ENCODE measurements around the gene CAMKV.

CAMKV gene

DNA sequence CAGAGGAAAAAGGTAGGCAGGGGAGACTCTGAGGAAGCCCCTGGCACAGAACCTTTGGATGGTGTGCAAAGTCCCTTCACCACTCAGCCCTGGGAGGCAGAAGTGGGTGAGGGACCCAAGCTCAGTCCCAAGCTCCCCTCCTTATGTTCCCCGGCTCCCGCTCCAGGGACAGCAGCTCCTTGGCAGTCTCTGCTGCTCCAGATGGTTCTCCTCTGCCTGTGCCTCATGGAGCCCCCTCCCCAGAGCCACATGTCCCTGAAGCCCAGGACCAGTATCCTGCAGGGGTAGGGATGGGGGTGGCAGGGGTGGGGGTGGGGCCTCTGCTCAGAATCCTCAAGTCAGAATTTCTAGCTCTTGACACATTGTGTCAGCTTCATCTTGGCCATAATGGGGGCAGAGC is 8.0 kb upstream of the CAMKV start:
- Mint-ChIP-seq H3K4me3 (no peak overlapping the region), H3K4me1 (peaks cover 7% of the 10 kb centered on the region), H3K9me3 (no peaks in the 10 kb centered on the region), H3K36me3 (ENCODE audit: low read depth) (no peaks in the 10 kb centered on the region), H3K27me3 (no peaks in the 10 kb centered on the region), H3K27ac (no peak overlapping the region)
- ATAC-seq (no peak), DNase-seq (no peak)

- H3K4me1 Mint-ChIP-seq = peaks cover 10% of the 10 kb centered on the region
- no peaks in the 10 kb centered on the region for H3K27me3 Mint-ChIP-seq
- no peaks in the 10 kb centered on the region for H3K9me3 Mint-ChIP-seq
- no peak overlapping the region for H3K4me3 Mint-ChIP-seq
- ATAC-seq (no peak), DNase-seq (no peak)
- no peaks in the 10 kb centered on the region for H3K36me3 Mint-ChIP-seq (ENCODE audit: low read depth)
- no peak overlapping the region for H3K27ac Mint-ChIP-seq
These were observed 6.9 kb upstream of the CAMKV start for GRCh38 chr3:49876567-49876966.

DNA sequence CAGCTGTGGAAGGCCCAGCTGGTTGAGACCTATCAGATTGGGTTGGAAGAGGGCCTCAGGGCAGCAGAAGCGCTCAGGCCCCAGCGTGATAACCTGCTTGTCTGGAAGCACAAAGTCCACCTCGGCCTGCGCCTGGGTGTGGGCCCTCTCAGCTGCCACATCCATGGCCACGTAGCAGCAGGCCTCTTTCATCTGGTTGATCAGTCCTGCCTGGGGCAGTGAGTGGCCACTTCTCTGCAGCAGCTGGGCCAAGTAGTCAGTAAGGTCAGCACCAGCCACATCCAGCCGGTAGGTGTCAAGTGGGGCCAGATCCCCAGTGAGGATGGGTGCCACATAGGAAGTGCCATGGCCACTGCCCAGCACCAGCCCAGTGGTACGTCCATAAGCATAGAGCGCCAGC is 3.9 kb upstream of the CAMKV start:
- H3K36me3 Mint-ChIP-seq (ENCODE audit: low read depth) = no peaks in the 10 kb centered on the region
- H3K27me3 Mint-ChIP-seq = peaks cover 18% of the 10 kb centered on the region
- no peak overlapping the region for H3K27ac Mint-ChIP-seq
- H3K9me3 Mint-ChIP-seq = no peaks in the 10 kb centered on the region
- ATAC-seq (no peak), DNase-seq (no peak)
- H3K4me3 Mint-ChIP-seq = no peak overlapping the region
- peaks cover 10% of the 10 kb centered on the region for H3K4me1 Mint-ChIP-seq

DNA sequence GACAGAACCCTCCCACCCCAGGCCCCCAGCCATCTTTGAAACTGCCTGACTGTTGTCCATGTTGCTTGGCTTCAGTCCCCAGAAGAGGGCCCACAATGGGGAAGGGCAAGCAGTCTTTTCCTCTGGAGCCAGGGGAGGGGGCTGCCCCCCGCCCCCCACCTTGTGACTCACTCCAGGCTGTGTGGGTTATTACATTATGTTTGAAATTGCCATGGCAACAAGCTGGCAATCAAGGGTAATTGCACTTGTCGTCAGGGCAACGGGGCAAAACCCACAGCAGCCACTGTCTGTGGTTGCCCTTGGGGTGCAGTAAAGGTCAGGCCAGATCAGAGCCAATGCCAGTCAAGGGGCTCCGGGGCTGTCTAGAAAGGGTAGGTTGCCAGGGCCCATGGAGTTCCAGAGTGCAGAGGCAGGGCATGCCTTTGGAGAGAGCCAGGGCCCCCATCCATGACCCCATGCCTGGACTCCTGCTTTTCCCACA is 3.1 kb upstream of the CAMKV start:
- Mint-ChIP-seq H3K27me3 (peaks cover 26% of the 10 kb centered on the region), H3K4me1 (peaks cover 10% of the 10 kb centered on the region), H3K36me3 (ENCODE audit: low read depth) (no peaks in the 10 kb centered on the region), H3K27ac (peak overlapping the region; percentile 65), H3K4me3 (no peak overlapping the region), H3K9me3 (no peaks in the 10 kb centered on the region)
- ATAC-seq (peak; percentile 72), DNase-seq (peak; percentile 51)

GRCh38 chr3:49871531-49872153 is 1.9 kb upstream of the CAMKV start:
- no peak for ATAC-seq
- Mint-ChIP-seq H3K36me3 (ENCODE audit: low read depth) (no peaks in the 10 kb centered on the region), H3K4me3 (no peak overlapping the region), H3K4me1 (peaks cover 10% of the 10 kb centered on the region), H3K27ac (no peak overlapping the region), H3K27me3 (peaks cover 34% of the 10 kb centered on the region), H3K9me3 (no peaks in the 10 kb centered on the region)
- no peak for DNase-seq

DNA sequence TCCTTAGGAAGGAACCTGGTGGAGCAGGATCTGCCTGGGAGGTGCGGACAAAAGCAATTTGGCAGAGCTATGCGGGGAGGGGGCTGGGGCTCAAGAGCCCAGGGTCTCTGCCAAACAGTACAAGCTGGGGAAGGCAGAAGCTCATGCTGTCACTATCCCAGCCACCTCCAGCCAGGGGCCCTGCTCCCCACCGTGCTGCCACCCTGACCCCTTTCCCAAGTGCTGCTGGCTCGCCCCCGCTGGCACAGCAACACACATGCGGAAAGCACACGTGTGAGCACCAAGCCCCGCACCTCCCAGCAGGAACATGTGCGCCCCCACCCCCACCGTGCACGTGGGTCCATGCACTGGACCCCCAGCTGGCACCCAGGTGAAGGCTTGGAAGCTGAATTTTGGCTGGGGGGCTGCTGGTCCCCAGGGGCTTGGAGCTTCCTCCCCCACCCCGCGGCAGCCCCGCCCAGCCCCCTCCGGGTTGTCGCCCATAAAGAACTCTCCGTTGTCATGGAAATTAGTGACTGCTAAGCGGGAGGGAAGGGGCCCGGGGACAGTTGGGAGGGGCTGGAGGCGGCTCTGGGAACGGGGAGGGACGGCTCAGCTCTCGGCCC is 742 bp downstream of the CAMKV start:
- Mint-ChIP-seq H3K27me3 (peaks cover 34% of the 10 kb centered on the region), H3K4me3 (peak overlapping the region; percentile 21), H3K9me3 (no peaks in the 10 kb centered on the region), H3K27ac (no peak overlapping the region), H3K36me3 (ENCODE audit: low read depth) (no peaks in the 10 kb centered on the region), H3K4me1 (peaks cover 10% of the 10 kb centered on the region)
- ATAC-seq (no peak), DNase-seq (peak; percentile 9)

DNA sequence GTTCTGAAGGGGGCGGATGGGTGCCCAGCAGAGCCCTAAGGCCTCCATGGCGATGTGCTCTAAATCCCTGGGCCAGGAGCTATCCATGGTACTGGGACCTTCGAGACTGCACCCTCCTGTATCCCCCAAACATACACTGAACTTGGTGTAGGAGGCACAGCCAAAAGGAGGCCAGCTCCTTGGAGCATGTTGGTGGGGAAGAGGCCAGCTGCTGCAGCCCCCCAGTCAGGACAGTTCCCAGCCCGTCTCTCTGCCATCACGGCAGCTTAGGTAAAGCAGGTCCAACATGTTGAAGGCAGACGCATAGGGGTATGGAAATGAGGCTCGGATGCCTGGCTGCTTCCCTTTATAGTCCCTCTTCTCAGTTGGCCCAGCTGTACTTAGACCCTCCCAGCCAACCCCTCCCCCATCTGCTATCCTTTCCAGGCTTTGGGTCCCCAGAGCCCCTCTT is 1.8 kb downstream of the CAMKV start:
- peaks cover 5% of the 10 kb centered on the region for H3K4me1 Mint-ChIP-seq
- ATAC-seq (no peak), DNase-seq (peak; percentile 24)
- H3K36me3 Mint-ChIP-seq (ENCODE audit: low read depth) = no peaks in the 10 kb centered on the region
- peaks cover 35% of the 10 kb centered on the region for H3K27me3 Mint-ChIP-seq
- H3K27ac Mint-ChIP-seq = no peak overlapping the region
- no peaks in the 10 kb centered on the region for H3K9me3 Mint-ChIP-seq
- H3K4me3 Mint-ChIP-seq = peak overlapping the region; percentile 6

- Mint-ChIP-seq H3K27ac (no peak overlapping the region), H3K4me1 (peaks cover 3% of the 10 kb centered on the region), H3K36me3 (ENCODE audit: low read depth) (no peaks in the 10 kb centered on the region), H3K4me3 (no peak overlapping the region), H3K27me3 (peaks cover 35% of the 10 kb centered on the region), H3K9me3 (no peaks in the 10 kb centered on the region)
- DNase-seq = no peak
- ATAC-seq = no peak
These were observed 2.3 kb downstream of the CAMKV start for GRCh38 chr3:49867400-49867799.

DNA sequence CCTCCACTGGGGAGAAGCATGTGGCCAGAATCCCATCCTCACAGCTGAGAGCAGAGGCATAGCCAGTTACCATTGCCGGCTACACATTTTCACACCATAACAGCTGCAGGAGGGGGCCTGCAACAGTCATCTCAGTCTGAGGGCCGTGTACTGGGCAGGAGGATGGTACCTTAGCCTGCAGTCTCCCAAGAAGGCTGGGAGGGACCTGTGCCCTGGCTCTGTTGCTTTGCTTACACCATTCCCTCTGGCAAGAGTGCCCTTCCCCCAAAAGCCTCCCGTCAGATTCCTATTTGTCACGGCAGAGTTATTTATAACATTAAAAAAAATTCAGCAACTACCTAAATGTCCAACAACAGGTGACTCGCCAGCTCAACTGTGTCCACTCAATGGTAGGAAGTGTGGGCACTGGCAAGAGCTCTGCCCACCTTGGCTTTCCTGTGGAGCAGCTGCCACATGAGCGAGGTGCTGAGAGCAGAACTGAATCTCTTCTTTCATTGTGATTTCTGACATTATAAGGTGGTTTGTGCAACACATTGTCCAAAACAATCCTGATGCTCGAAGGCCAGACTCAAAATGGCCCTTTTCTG is 4.4 kb downstream of the CAMKV start:
- Mint-ChIP-seq H3K27me3 (peaks cover 29% of the 10 kb centered on the region), H3K9me3 (no peaks in the 10 kb centered on the region), H3K4me3 (no peak overlapping the region), H3K4me1 (no peaks in the 10 kb centered on the region), H3K27ac (no peak overlapping the region), H3K36me3 (ENCODE audit: low read depth) (no peaks in the 10 kb centered on the region)
- DNase-seq (no peak), ATAC-seq (no peak)

DNA sequence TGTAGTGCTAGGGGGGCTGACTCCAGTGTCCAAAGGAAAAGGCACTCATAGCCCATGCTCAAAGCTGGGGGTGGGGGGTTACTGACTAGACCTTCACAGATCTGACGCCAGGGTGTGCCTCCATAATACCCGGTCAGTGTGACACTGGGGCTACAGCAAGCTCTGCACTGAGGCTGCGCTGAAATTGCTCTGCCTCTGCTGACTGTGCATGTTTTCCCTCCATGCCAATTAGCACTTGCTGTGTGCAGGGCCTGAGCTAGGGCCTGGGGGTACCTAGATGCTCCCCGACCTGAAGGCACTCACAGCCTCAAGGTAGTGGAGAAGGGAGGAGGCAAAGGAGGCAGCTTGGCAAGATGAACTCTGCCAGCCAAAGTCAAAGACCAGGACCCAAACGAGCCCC is 5.2 kb downstream of the CAMKV start:
- ATAC-seq (no peak), DNase-seq (no peak)
- Mint-ChIP-seq H3K4me3 (no peak overlapping the region), H3K4me1 (no peaks in the 10 kb centered on the region), H3K36me3 (ENCODE audit: low read depth) (no peaks in the 10 kb centered on the region), H3K27ac (no peak overlapping the region), H3K9me3 (no peaks in the 10 kb centered on the region), H3K27me3 (peaks cover 24% of the 10 kb centered on the region)

DNA sequence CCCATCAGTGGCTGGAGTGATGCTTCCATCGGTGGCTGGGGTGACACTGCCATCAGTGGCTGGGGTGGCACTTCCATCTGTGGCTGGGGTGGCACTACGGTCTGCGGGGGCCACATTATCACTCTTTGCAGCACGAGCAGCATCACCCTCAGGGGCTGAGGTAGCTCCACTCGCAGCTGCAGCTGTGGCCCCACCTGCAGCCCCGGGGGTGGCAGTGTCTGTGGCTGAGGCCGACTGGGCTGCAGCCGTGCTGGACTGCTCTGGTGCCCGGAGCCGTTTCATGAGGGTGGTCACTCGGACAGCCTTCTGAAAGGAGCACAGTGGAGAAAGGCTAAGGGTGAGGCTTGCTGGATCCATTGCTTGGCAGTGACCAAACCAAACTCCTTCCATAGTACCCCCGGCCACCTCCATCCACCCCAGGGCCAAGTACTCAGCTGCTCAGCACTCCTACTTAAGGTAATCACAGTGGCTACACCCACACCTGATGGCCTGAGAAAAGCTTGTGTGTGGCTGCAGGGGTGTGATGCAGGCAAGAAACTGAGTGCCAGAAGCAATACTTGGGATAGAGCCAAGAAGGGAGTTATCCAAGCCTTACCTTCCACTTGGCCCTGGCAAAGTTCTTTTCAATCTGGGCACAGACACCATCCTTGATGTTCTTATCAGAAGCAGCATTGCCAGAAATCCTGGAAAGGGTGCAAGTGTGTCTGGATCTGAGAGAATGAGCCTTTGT is 10.0 kb downstream of the CAMKV start:
- no peaks in the 10 kb centered on the region for H3K9me3 Mint-ChIP-seq
- ATAC-seq = no peak
- no peak for DNase-seq
- H3K4me1 Mint-ChIP-seq = peaks cover 20% of the 10 kb centered on the region
- H3K27me3 Mint-ChIP-seq = peaks cover 5% of the 10 kb centered on the region
- H3K4me3 Mint-ChIP-seq = no peak overlapping the region
- no peak overlapping the region for H3K27ac Mint-ChIP-seq
- H3K36me3 Mint-ChIP-seq (ENCODE audit: low read depth) = no peaks in the 10 kb centered on the region

- H3K4me3 Mint-ChIP-seq = peak within 1 kb of the TSS; percentile 94
- peak; percentile 96 for DNase-seq
- no peaks in the 10 kb centered on the region for H3K27me3 Mint-ChIP-seq
- peaks cover 22% of the 10 kb centered on the region for H3K4me1 Mint-ChIP-seq
- H3K27ac Mint-ChIP-seq = peak within 1 kb of the TSS; percentile 81
- peak; percentile 98 for ATAC-seq
- H3K9me3 Mint-ChIP-seq = no peaks in the 10 kb centered on the region
- no peaks in the 10 kb centered on the region for H3K36me3 Mint-ChIP-seq (ENCODE audit: low read depth)
These were observed 13.3 kb downstream of the CAMKV start, which contains the start of gene TRAIP for GRCh38 chr3:49856181-49857005. TRAIP (minus strand) TSS chr3:49856564; CDS start chr3:49856453, 111 bp downstream.

GRCh38 chr3:49855662-49856061 is 14.0 kb downstream of the CAMKV start:
- no peak for DNase-seq
- H3K27me3 Mint-ChIP-seq = no peaks in the 10 kb centered on the region

GRCh38 chr3:49845694-49846093 is 24.0 kb downstream of the CAMKV start:
- H3K4me1 Mint-ChIP-seq = no peaks in the 10 kb centered on the region
- no peak overlapping the region for H3K27ac Mint-ChIP-seq
- ATAC-seq (no peak), DNase-seq (no peak)
- H3K36me3 Mint-ChIP-seq (ENCODE audit: low read depth) = peaks cover 12% of the 10 kb centered on the region
- no peak overlapping the region for H3K4me3 Mint-ChIP-seq
- H3K27me3 Mint-ChIP-seq = no peaks in the 10 kb centered on the region
- no peaks in the 10 kb centered on the region for H3K9me3 Mint-ChIP-seq

More at GRCh38 chr3:49855662-49856061, 14.0 kb downstream of the CAMKV start:
- Mint-ChIP-seq H3K4me1 (peaks cover 22% of the 10 kb centered on the region), H3K4me3 (peak overlapping the region; percentile 94), H3K27ac (no peak overlapping the region), H3K36me3 (ENCODE audit: low read depth) (no peaks in the 10 kb centered on the region), H3K9me3 (no peaks in the 10 kb centered on the region)
- ATAC-seq = no peak

All from activated naive CD8-positive, alpha-beta T cell treated with anti-CD3 and anti-CD28 coated beads, Interleukin-2, amount 50 U/mL, for 24 hours (primary cell).